DOHH2 (cell line): ENCODE data around the gene AAMP.

Source experiments
- H3F3A ChIP-seq: fragments of 200-600 bp; sonication (generic), shearing (Covaris generic); 2 replicates; pipeline ENCODE4 v1.6.0; 2016; ENCODE audit warnings: antibody characterized with exemption, mild to moderate bottlenecking; ENCODE audit not compliant: control insufficient read depth, insufficient read depth
- H3K27ac ChIP-seq: fragments of 200-600 bp; sonication (generic); 2 replicates; pipeline ENCODE4 v1.5.1; 2014; ENCODE audit warnings: low read depth, mild to moderate bottlenecking, low read length, moderate library complexity
- H3K27me3 ChIP-seq: fragments of 200-600 bp; sonication (generic); 2 replicates; pipeline ENCODE4 v1.6.1; 2014; ENCODE audit warnings: mild to moderate bottlenecking, low read length, mixed read lengths; ENCODE audit not compliant: control insufficient read depth
- H3K36me3 ChIP-seq: fragments of 200-600 bp; sonication (generic); 2 replicates; pipeline ENCODE4 v1.6.1; 2014; ENCODE audit warnings: mild to moderate bottlenecking, low read length, moderate library complexity, mixed read lengths; ENCODE audit not compliant: control insufficient read depth
- H3K4me1 ChIP-seq: fragments of 200-600 bp; sonication (generic); 2 replicates; pipeline ENCODE4 v1.6.1; 2014; ENCODE audit warnings: mild to moderate bottlenecking, low read length, mixed read lengths; ENCODE audit not compliant: control insufficient read depth
- H3K4me2 ChIP-seq: fragments of 200-600 bp; sonication (generic); 2 replicates; pipeline ENCODE4 v1.6.0; 2014; ENCODE audit warnings: mild to moderate bottlenecking, low read length, moderate library complexity
- H3K4me3 ChIP-seq: fragments of 200-600 bp; sonication (generic); 2 replicates; pipeline ENCODE4 v1.5.1; 2014; ENCODE audit warnings: mild to moderate bottlenecking, low read length, mixed read lengths
- H3K79me2 ChIP-seq: fragments of 200-600 bp; sonication (generic); 2 replicates; pipeline ENCODE4 v1.6.1; 2014; ENCODE audit warnings: mild to moderate bottlenecking, low read length, mixed read lengths; ENCODE audit not compliant: control insufficient read depth
- H3K9me2 ChIP-seq: fragments of 200-600 bp; sonication (generic); replicated peaks from 2 replicates; pipeline ENCODE4 v1.6.1; 2014; ENCODE audit warnings: mild to moderate bottlenecking, low read length, mixed read lengths; ENCODE audit not compliant: control insufficient read depth
- H3K9me3 ChIP-seq: fragments of 200-600 bp; sonication (generic); 2 replicates; pipeline ENCODE4 v1.6.1; 2014; ENCODE audit warnings: antibody characterized with exemption, low read length, mixed read lengths; ENCODE audit not compliant: control insufficient read depth, insufficient read depth
- H4K20me1 ChIP-seq: fragments of 200-600 bp; sonication (generic); 2 replicates; pipeline ENCODE4 v1.6.0; 2014; ENCODE audit warnings: low read depth, mild to moderate bottlenecking, antibody characterized with exemption, low read length, moderate library complexity; ENCODE audit not compliant: control insufficient read depth, insufficient read depth
- CTCF ChIP-seq: fragments of 200-600 bp; sonication (generic); IDR thresholded peaks from one replicate; pipeline ENCODE4 v1.5.1; 2014; ENCODE audit warnings: antibody characterized with exemption, mild to moderate bottlenecking, low read depth, low read length; ENCODE audit not compliant: poor library complexity, severe bottlenecking
- EZH2phosphoT487 ChIP-seq: fragments of 200-600 bp; sonication (generic); IDR thresholded peaks from 2 replicates; pipeline ENCODE4 v1.6.1; 2017; ENCODE audit warnings: borderline replicate concordance, mild to moderate bottlenecking, antibody characterized with exemption, low read length, moderate library complexity, mixed read lengths

Gene AAMP

GRCh38 chr2:218286570-218287459 is 16.9 kb upstream of the AAMP start:
- H3K9me2 ChIP-seq, result no peaks in the 10 kb centered on the region
- H3F3A ChIP-seq, result peaks cover 3% of the 10 kb centered on the region; the same call in 1 of the 2 replicates
- H3K9me3 ChIP-seq, result no peaks in the 10 kb centered on the region
- H3K27me3 ChIP-seq, result no peaks in the 10 kb centered on the region
- H3K4me1 ChIP-seq, result peaks cover 47% of the 10 kb centered on the region
- H4K20me1 ChIP-seq, result no peaks in the 10 kb centered on the region
- peak overlapping the region; percentile 25 for H3K27ac ChIP-seq
- peak overlapping the region; percentile 80 for H3K4me2 ChIP-seq
- H3K36me3 ChIP-seq, result no peaks in the 10 kb centered on the region
- peak overlapping the region; percentile 54 for H3K4me3 ChIP-seq
- no peak for TF ChIP-seq EZH2phosphoT487
- no peak for TF ChIP-seq CTCF
- H3K79me2 ChIP-seq, result peaks cover 42% of the 10 kb centered on the region

- no peaks in the 10 kb centered on the region for H4K20me1 ChIP-seq
- no peak overlapping the region for H3K4me2 ChIP-seq
- peaks cover 35% of the 10 kb centered on the region for H3K4me1 ChIP-seq
- H3K27me3 ChIP-seq, result no peaks in the 10 kb centered on the region
- H3K9me2 ChIP-seq, result no peaks in the 10 kb centered on the region
- H3K79me2 ChIP-seq, result peaks cover 35% of the 10 kb centered on the region
- no peak overlapping the region for H3K27ac ChIP-seq
- no peak overlapping the region for H3K4me3 ChIP-seq
- TF ChIP-seq EZH2phosphoT487 (no peak), CTCF (no peak)
- H3F3A ChIP-seq, result peaks cover 2% of the 10 kb centered on the region; the same call in 1 of the 2 replicates
- H3K9me3 ChIP-seq, result no peaks in the 10 kb centered on the region
- H3K36me3 ChIP-seq, result no peaks in the 10 kb centered on the region
Observed at GRCh38 chr2:218285604-218286003, 15.7 kb upstream of the AAMP start.

- H3K9me3 ChIP-seq, result no peaks in the 10 kb centered on the region
- no peak overlapping the region for H3K27ac ChIP-seq
- H3K9me2 ChIP-seq, result no peaks in the 10 kb centered on the region
- no peak overlapping the region for H3K4me3 ChIP-seq
- H3K4me1 ChIP-seq, result peaks cover 24% of the 10 kb centered on the region
- H3K27me3 ChIP-seq, result no peaks in the 10 kb centered on the region
- H4K20me1 ChIP-seq, result no peaks in the 10 kb centered on the region
- peaks cover 3% of the 10 kb centered on the region; the same call in 1 of the 2 replicates for H3K36me3 ChIP-seq
- TF ChIP-seq CTCF, result no peak
- TF ChIP-seq EZH2phosphoT487, result no peak
- H3K4me2 ChIP-seq, result no peak overlapping the region
- peaks cover 23% of the 10 kb centered on the region for H3K79me2 ChIP-seq
- no peaks in the 10 kb centered on the region for H3F3A ChIP-seq
Observed at GRCh38 chr2:218284106-218284811, 14.3 kb upstream of the AAMP start.
